ENCODE data around the gene KAZN.
A peak's percentile ranks its signal among the peaks of the same experiment; 100 is the strongest.

DNA sequence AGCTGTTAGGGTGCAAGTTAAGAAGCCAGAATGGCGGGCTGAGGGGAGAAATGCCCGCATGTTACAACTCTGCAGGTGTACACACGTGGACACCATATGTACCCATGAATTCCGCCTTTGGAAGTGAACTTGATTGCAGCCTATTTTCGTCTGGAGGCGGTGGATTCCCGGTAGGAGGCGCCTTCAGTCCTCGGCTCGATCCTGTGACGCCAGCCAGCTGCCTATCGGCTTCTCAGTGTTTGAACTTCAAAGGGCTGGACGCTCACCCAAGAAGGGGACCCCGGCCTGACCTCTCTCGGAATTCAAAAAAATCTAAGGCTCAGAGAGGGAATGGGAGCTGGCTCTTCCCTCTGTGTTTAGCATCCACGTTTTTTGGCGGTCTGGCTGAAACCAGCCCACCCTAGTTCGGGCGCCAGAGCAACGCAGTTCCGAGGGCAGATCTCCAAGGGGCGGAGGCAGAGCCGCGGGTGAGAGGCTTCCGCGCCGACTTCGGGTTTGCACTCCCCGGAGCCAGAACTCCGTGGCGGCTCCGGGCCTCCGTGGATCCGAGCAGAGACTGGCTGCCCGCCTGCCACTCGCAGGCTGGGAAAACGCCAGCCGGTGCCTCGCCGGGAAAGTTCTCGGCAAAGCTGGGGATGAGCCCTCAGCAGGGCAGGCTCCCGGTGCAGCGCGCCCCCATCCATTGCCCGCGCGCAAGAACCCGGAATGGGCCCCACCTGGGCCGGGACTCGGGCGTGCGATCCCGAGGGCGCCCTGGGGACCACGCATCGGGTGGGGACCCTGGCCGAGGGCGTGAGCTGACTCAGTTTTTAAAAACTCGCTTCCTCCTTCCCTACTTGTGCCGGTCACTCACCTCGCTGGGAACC, 554.1 kb downstream of the KAZN start:
- TF ChIP-seq ZNF24 (tag by site-specific recombination; IDR thresholded peaks at IDR 0.05) = no peak
- TF ChIP-seq YY1 (tag by site-specific recombination; IDR thresholded peaks at IDR 0.05) = no peak
- peak; percentile 37 for TF ChIP-seq CTCF (tag by site-specific recombination; IDR thresholded peaks at IDR 0.05)
- TF ChIP-seq TCF7L2 (IDR thresholded peaks at IDR 0.05; ENCODE audit: borderline replicate concordance, low read depth, low read length) = peak; percentile 98
- TF ChIP-seq PRDM4 (tag by site-specific recombination; IDR thresholded peaks at IDR 0.05) = no peak
- TF ChIP-seq, protein P1, sequence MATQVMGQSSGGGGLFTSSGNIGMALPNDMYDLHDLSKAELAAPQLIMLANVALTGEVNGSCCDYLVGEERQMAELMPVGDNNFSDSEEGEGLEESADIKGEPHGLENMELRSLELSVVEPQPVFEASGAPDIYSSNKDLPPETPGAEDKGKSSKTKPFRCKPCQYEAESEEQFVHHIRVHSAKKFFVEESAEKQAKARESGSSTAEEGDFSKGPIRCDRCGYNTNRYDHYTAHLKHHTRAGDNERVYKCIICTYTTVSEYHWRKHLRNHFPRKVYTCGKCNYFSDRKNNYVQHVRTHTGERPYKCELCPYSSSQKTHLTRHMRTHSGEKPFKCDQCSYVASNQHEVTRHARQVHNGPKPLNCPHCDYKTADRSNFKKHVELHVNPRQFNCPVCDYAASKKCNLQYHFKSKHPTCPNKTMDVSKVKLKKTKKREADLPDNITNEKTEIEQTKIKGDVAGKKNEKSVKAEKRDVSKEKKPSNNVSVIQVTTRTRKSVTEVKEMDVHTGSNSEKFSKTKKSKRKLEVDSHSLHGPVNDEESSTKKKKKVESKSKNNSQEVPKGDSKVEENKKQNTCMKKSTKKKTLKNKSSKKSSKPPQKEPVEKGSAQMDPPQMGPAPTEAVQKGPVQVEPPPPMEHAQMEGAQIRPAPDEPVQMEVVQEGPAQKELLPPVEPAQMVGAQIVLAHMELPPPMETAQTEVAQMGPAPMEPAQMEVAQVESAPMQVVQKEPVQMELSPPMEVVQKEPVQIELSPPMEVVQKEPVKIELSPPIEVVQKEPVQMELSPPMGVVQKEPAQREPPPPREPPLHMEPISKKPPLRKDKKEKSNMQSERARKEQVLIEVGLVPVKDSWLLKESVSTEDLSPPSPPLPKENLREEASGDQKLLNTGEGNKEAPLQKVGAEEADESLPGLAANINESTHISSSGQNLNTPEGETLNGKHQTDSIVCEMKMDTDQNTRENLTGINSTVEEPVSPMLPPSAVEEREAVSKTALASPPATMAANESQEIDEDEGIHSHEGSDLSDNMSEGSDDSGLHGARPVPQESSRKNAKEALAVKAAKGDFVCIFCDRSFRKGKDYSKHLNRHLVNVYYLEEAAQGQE (tag by site-specific recombination; IDR thresholded peaks at IDR 0.05) = no peak
- no peak for TF ChIP-seq SCRT2 (tag by site-specific recombination; IDR thresholded peaks at IDR 0.05)
- no peak for TF ChIP-seq ZNF19 (tag by site-specific recombination; IDR thresholded peaks at IDR 0.05; ENCODE audit: low read depth)
- TF ChIP-seq ZNF423 (tag by site-specific recombination; IDR thresholded peaks at IDR 0.05) = peak; percentile 44; the same call in 1 of the 2 replicates
- TF ChIP-seq ZBTB8A (tag by site-specific recombination; IDR thresholded peaks at IDR 0.05) = peak; percentile 90
- 0 out of 2 replicates have a peak, but pooled peaks have one; percentile 32 for TF ChIP-seq KLF16 (tag by site-specific recombination; IDR thresholded peaks at IDR 0.05)
- no peak for TF ChIP-seq ATF2 (tag by site-specific recombination; IDR thresholded peaks at IDR 0.05; ENCODE audit: low read depth)

Data from HEK293 (cell line).